GM12865 (cell line): Measurements from ENCODE around the gene PPP2R1B.

Experiments
- DNase-seq: peaks from one replicate; pipeline ENCODE4 v3.0.0; 2010; ENCODE audit warnings: low read depth
- H3K4me3 ChIP-seq: 2 replicates; pipeline ENCODE4 v1.5.1; 2011; ENCODE audit warnings: mild to moderate bottlenecking, low read depth, low read length, control low read depth
- CTCF ChIP-seq: IDR thresholded peaks from 2 replicates; pipeline ENCODE4 v1.5.1; 2011; ENCODE audit warnings: low read length, control low read depth, low read depth, inconsistent platforms; ENCODE audit not compliant: insufficient read depth; ENCODE audit errors: missing control alignments

PPP2R1B gene

GRCh38 chr11:111737444-111738210, 28.6 kb downstream of the PPP2R1B start:
- DNase-seq, result no peak
- no peak for TF ChIP-seq CTCF
- no peak overlapping the region for H3K4me3 ChIP-seq

GRCh38 chr11:111736621-111737443, 29.4 kb downstream of the PPP2R1B start:
- no peak for TF ChIP-seq CTCF
- no peak overlapping the region for H3K4me3 ChIP-seq
- no peak for DNase-seq

GRCh38 chr11:111736181-111736590, 30.0 kb downstream of the PPP2R1B start:
- no peak for TF ChIP-seq CTCF
- no peak overlapping the region for H3K4me3 ChIP-seq
- DNase-seq, result no peak

GRCh38 chr11:111735262-111736116, 30.7 kb downstream of the PPP2R1B start:
- no peak overlapping the region for H3K4me3 ChIP-seq
- no peak for DNase-seq
- TF ChIP-seq CTCF, result no peak

- TF ChIP-seq CTCF, result no peak
- no peak overlapping the region for H3K4me3 ChIP-seq
- no peak for DNase-seq
These were observed 31.3 kb downstream of the PPP2R1B start for GRCh38 chr11:111734954-111735261.

- H3K4me3 ChIP-seq, result no peak overlapping the region
- no peak for DNase-seq
- no peak for TF ChIP-seq CTCF
These were observed 31.9 kb downstream of the PPP2R1B start for GRCh38 chr11:111734101-111734953.
